SIG-M5 (cell line): ENCODE measurements around the gene HIPK3.
"Not testable (repeated sequence)": the region's sequence is repeated elsewhere in the genome, so short reads cannot be mapped to it uniquely, and the experiment has no call there.

Source experiments
- DNase-seq: peaks from one replicate; lab custom pipeline; 2025; lab: John Stamatoyannopoulos, UW

Gene HIPK3

GRCh38 chr11:33303541-33303940 is 46.4 kb downstream of the HIPK3 start:
- no peak for DNase-seq

- DNase-seq, result not testable (repeated sequence)
Measured at GRCh38 chr11:33306821-33307220, 49.6 kb downstream of the HIPK3 start.

GRCh38 chr11:33307984-33308383 is 50.8 kb downstream of the HIPK3 start:
- no peak for DNase-seq

DNA sequence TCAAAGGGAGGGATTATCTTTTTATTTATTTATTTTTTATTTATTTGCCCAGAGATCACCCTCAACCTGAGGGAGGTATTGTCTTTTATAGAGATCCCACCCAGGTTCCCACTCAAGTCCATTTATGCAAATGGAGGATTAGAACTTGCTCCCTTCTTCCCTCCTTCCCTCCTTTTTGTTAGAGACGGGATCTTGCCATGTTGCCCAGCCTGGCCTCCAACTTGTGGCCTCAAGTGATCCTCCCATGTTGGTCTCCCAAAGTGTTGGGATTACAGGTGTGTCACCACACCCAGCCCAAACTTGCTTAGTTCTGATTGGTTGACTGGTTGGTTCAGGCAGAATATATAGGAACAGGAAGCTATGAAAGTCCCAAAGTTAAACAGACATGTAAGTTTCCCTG is 51.9 kb downstream of the HIPK3 start:
- no peak for DNase-seq

GRCh38 chr11:33310720-33311500 is 53.7 kb downstream of the HIPK3 start:
- DNase-seq, result no peak

- no peak for DNase-seq
Measured at GRCh38 chr11:33311680-33312079, 54.5 kb downstream of the HIPK3 start.

GRCh38 chr11:33315822-33316221 is 58.6 kb downstream of the HIPK3 start:
- DNase-seq, result no peak

- no peak for DNase-seq
Measured at GRCh38 chr11:33317662-33318061, 60.5 kb downstream of the HIPK3 start.

DNA sequence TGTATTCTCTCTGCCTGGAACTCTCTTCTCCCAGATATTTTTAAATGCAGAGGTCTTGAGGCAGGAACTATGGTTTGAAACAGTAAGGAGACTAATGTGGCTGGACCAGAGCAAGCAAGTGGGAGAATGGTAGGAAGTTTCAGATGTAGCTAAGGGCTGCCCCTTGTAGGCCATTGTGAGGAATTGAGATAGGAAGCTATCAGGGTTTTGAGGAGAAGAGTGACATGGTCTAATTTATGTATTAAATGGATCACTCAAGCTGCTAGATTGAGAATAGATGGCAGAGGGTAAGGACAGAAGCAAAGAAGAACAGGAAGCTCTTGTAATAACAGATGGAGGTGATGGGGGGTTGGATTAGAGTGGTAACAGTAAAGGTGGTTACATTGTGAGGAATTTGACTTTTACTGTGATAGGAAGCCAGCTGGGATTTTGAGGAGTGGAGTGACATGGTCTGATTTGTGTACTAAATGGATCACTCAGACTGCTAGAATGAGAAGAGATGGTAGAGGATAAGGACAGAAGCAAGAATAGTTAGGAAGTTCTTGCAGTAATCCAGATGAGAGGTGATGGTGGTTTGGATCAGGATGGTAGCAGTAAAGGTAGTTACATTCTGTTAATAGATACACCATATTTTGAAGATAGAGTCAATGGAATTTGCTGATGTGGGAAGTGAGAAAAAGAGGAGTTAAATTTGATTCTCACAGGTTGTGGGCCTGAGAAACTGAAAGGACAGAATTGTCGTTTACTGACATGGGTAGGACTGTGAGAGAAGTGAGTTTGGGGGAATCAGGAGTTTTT is 63.0 kb downstream of the HIPK3 start:
- no peak for DNase-seq

- no peak for DNase-seq
Measured at GRCh38 chr11:33320814-33321330, 63.7 kb downstream of the HIPK3 start.

- DNase-seq, result no peak
Measured at GRCh38 chr11:33321422-33321821, 64.2 kb downstream of the HIPK3 start.

GRCh38 chr11:33323421-33323820 is 66.2 kb downstream of the HIPK3 start:
- no peak for DNase-seq

DNA sequence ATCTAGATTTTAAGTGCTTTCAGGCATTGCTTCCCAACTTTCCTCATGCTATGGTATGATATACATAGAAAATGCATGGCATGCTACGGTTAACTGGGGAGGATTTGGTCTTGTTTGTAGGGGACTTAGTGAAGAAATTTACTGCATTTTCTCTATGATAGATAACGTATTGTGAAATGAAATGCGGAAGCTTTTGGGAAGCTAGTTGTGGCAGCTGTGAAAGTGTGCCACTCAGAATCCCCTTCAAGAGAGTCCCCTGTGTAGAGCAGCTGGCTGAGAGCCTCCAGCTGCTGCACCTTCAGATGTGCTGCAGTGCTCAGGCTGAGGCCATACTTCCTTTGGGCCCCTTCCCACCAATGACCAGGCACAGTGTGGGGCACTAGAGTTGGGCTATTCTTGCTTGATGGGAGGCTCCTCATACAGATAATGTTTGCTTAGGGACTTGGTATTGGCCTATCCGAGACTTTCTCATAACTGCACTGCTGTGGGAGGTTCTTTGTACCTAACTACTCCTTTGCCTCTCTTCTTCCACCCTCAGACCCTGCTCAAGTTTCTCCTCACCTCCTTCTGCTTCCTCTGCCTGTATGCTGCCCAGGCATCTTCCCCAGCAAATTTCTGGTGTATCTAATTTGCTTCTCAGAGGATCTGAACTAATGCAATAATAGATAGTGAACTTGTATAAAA is 67.3 kb downstream of the HIPK3 start:
- DNase-seq, result peak; percentile 34

GRCh38 chr11:33325451-33325850 is 68.3 kb downstream of the HIPK3 start:
- DNase-seq, result no peak

DNA sequence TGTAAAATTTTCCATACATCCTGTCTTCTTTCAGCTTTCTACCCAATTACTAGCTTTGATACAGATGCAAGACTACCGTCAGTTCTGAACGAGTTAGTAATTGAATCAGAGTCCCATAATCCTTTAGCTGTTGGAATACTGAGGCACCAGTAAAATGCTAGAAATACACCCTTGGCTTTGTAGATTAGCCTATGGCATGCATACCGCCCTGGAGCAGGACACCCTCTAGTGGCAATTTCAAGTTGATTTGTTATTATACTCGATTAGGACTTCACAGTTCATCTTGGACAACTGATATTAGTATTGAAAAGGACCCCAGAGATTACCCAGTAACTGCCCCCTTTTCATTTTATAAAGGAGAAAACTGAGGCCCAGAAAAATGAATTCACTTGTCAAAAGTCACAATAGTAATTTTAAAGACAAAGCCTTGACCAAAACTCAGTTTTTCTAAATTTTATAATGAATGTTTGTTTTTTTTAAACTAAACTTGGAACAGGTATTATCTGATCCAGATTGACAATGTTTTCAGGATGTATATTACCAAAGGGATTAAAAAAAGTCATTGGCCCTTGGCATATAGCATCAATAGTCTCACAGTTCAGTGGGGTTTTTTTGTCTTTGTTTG is 72.6 kb downstream of the HIPK3 start:
- DNase-seq, result no peak

GRCh38 chr11:33333816-33334215 is 76.6 kb downstream of the HIPK3 start:
- DNase-seq, result no peak

DNA sequence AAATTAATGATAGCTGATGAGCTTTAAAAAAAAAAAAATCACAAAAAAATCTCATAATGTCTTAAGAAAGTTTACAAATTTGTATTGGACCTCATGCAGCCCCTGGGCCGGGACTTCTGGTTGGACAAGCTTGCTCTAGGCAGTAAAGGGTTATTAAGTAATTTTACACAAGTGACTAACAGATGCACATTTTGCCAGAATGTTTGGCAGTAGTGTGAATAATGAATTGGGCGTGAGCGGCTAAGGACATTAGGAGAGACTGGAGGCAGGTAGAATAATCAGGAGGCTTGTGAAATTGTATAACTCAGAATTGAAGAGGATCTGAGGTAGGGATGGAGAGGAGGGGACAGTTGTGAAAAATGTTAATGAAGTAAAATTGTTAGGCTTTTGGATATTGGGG is 77.4 kb downstream of the HIPK3 start:
- DNase-seq, result no peak

GRCh38 chr11:33339247-33339646 is 82.1 kb downstream of the HIPK3 start:
- DNase-seq, result no peak

DNA sequence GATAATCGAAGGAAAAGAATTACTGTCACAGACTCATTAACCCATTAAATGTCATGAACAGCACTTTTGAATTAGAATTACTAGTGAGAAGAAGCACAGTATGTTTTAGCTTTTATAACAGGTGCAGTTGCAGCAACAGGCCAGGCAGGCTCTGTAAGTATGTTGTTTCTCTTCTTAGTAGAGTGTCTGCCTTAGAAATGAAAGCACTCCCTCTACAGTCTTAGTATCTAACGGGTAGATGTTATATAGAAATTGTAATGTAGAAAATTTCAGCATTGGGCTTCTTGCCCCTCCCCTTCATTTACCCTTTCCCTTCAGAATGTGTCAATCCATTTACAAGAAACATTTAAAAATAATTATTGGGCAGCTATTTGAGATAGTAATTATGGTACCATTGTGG is 87.4 kb downstream of the HIPK3 start:
- no peak for DNase-seq

GRCh38 chr11:33347490-33348125 is 90.4 kb downstream of the HIPK3 start:
- DNase-seq, result no peak

DNA sequence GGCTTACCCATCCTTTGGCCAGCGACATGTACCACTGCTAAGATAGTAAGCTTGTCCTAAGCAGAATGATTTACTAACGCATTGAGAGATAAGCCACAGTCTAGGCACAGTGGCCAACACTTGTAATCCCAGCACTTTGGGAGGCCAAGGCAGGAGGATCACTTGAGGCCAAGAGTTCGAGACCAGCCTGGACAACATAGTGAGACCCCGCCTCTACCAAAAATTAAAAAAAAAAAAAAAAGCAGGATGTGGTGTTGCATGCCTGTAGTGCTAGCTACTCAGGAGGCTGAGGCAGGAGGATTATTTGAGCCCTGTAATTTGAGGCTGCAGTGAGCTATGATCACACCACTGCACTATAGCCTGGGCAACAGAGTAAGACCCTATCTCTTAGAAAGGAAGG is 93.1 kb downstream of the HIPK3 start:
- DNase-seq, result no peak
